Mucosa of stomach (tissue), 1 donor: ENCODE data around the gene AKIRIN2.

Experiments used
- H3K27me3 ChIP-seq: one replicate; pipeline ENCODE4 v1.7.0; 2013; ENCODE audit warnings: mild to moderate bottlenecking, low read length; ENCODE audit not compliant: control insufficient read depth, insufficient read depth
- H3K36me3 ChIP-seq: one replicate; pipeline ENCODE4 v1.7.0; 2013; ENCODE audit warnings: low read length; ENCODE audit not compliant: control insufficient read depth, insufficient read depth
- H3K4me1 ChIP-seq: one replicate; pipeline ENCODE4 v1.7.0; 2013; ENCODE audit warnings: mild to moderate bottlenecking, low read length; ENCODE audit not compliant: control insufficient read depth, insufficient read depth
- H3K4me3 ChIP-seq: one replicate; pipeline ENCODE4 v1.7.0; 2013; ENCODE audit warnings: low read length
- H3K9ac ChIP-seq: one replicate; pipeline ENCODE4 v1.7.0; 2013; ENCODE audit warnings: mild to moderate bottlenecking, low read length, moderate library complexity
- H3K9me3 ChIP-seq: one replicate; pipeline ENCODE4 v1.7.0; 2013; ENCODE audit warnings: mild to moderate bottlenecking, low read length, moderate library complexity; ENCODE audit not compliant: control insufficient read depth
- donor health status: Pancreatic carcinoma.

Gene AKIRIN2

DNA sequence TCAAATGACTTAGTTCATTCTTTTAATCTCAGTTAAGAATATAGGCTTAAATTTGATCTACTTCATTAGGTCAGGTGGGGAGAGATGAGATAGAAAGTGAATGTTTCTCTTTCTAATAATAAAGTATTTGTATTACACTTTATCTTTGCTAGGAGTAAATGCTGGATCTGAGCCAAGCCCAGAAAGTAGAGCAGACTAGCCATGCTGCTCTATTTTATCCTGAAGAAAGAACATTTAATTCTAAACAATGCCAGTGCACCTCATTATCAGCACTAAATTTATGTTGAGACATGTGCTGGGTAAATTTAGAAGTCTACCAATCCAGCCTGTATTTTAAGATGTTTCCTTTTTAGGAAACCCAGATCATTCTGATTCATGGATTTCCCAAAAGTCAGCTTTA, 43.5 kb downstream of the AKIRIN2 start:
- H3K9ac ChIP-seq, result no peak overlapping the region
- no peaks in the 10 kb centered on the region for H3K36me3 ChIP-seq
- H3K4me1 ChIP-seq, result no peaks in the 10 kb centered on the region
- no peaks in the 10 kb centered on the region for H3K9me3 ChIP-seq
- H3K27me3 ChIP-seq, result no peaks in the 10 kb centered on the region
- no peak overlapping the region for H3K4me3 ChIP-seq

DNA sequence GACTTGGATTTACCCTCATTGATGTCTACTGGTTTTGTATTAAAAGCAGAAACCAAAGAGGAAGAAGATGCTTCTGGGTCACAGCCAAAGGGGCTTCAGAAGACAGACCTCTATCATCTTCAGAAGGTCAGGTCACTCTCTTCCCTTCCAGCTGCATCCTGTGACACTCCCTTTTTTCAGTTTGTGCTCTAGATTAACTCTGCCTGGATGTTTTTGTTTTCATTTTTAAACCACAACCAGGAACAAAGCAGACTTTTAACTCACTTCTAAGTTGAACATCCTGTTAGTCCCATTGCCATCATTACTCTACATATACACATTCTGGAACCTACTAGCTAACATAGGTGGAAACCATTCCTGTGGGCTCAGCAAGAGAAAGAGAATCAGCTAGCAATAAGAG, 45.2 kb downstream of the AKIRIN2 start:
- Histone ChIP-seq H3K9ac (no peak overlapping the region), H3K4me1 (no peaks in the 10 kb centered on the region), H3K27me3 (no peaks in the 10 kb centered on the region), H3K36me3 (no peaks in the 10 kb centered on the region), H3K4me3 (no peak overlapping the region), H3K9me3 (no peaks in the 10 kb centered on the region)

DNA sequence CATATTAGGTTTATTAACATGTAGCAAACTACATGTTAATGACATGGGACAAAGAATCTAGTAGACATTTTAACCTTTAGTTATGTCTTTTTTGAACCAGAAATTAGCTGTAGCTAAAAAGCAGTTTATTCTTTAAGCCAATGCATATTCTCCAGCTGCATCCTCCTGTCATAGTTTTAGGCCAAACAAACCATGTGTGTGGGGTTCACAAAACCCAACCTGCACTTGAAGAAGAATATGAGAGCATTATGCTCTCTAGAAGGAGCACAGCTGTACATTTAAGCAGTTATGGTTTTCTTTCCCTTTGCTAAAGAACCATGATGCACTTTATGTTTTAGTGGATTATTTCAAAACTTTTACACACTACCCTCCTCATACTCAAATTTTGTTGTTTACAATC, 46.2 kb downstream of the AKIRIN2 start:
- H3K36me3 ChIP-seq, result no peaks in the 10 kb centered on the region
- H3K9me3 ChIP-seq, result no peaks in the 10 kb centered on the region
- no peaks in the 10 kb centered on the region for H3K4me1 ChIP-seq
- H3K4me3 ChIP-seq, result no peak overlapping the region
- no peak overlapping the region for H3K9ac ChIP-seq
- H3K27me3 ChIP-seq, result no peaks in the 10 kb centered on the region

DNA sequence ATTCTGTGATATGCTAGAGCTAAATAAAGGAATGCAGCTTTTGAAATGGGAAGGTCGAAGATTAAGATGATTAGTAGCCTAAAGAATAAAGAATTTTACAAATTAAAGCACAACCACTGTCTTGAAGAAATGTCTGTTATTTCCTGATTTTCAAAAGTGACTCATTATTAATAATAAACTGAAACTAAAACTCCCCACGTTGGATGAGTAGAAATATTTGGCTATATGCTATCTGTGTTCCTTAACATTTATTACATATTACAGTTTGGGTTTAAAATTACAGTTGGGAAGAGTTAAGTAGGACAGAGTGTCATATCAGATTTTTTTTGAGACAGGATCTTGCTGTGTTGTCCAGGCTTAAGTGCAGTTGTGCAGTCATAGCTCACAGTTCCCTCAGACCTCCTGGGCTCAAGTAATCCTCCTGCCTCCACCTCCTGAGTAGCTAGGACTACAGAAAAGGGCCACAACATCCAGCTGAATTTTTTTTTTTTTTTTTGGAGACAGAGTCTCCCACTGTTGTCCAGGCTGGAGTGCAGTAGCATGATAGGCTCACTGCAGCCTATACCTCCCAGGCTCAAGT, 47.1 kb downstream of the AKIRIN2 start:
- no peaks in the 10 kb centered on the region for H3K36me3 ChIP-seq
- H3K9ac ChIP-seq, result no peak overlapping the region
- H3K9me3 ChIP-seq, result no peaks in the 10 kb centered on the region
- H3K4me3 ChIP-seq, result no peak overlapping the region
- H3K4me1 ChIP-seq, result no peaks in the 10 kb centered on the region
- no peaks in the 10 kb centered on the region for H3K27me3 ChIP-seq

DNA sequence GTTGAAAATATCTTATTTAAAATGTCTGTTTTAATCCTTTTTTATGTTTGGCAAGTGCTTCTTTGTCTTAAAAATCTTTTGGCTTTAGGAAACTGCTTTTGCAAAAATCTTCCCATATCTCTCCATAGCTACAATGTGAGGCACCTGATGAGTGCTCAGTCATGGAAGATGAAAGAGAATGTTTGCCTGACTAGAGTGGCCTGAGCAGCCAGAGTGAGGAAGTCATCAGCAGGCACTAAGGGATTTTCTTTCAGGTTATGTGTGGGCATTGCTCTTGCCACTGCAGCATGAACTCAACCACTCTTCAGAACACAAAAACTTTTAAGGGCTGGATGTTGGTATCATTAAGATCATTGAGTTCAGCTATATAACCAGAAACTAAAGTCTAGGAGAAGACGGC, 47.9 kb downstream of the AKIRIN2 start:
- Histone ChIP-seq H3K9ac (no peak overlapping the region), H3K4me3 (no peak overlapping the region), H3K36me3 (no peaks in the 10 kb centered on the region), H3K9me3 (no peaks in the 10 kb centered on the region), H3K4me1 (no peaks in the 10 kb centered on the region), H3K27me3 (no peaks in the 10 kb centered on the region)

DNA sequence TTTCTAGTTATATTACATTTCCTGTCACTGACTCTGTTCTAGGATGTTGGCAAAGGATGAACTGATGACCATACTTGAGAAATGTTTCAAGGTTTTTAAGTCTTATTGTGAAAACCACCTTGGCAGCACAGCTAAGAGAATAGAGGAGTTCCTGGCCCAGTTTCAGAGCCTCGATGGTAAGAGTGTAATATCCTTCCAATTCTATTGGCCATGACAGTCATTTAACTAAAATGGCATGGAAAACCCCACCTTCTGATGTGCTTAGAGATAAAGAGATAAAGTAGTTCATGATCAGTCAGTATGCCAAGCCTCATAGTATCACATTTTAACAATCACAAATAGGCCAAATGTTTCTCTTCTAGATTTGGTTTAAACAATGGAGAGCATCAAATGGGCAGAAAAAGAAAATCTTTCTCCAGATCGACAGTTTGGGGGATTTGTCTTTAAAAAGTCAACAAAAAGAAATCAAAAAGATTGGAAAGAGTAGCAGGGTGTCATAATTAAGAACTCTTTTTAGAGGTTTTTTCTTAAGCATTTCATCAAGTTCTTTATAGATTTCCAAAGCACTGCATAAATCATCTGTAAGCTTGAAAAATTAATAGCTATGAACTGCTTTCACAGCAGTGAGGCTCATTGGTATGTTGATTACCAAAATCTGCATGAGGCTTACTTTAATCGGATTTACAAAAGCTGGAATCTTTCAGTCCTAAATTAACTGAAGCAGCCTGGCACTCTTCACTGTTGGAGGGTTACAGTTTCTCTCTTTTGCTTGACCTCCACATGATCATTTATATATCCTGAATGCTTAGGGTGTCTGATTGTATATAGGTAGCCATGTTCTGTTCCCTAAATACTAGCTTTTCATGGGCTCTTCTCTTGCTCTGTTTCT, 48.7 kb downstream of the AKIRIN2 start:
- no peaks in the 10 kb centered on the region for H3K4me1 ChIP-seq
- no peaks in the 10 kb centered on the region for H3K27me3 ChIP-seq
- no peaks in the 10 kb centered on the region for H3K36me3 ChIP-seq
- no peak overlapping the region for H3K9ac ChIP-seq
- H3K9me3 ChIP-seq, result no peaks in the 10 kb centered on the region
- no peak overlapping the region for H3K4me3 ChIP-seq

DNA sequence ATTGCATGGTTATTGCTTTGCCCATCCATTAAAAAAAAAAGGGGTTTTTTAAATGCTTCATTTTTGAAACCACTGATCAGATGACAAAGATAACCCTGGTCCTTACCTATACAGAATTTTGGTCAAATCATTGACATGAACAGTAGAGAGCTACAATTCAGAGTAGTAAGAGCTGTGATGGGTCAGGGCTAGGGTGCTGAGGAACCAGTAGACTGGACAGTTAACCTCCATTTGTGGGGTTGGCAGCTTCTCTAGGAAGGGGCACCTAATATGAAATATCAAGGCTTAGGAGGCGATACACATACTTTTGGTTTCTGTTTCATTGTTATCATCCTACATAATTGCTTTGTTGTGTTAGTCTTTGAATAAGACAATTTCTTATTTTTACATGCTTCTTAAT, 57.0 kb downstream of the AKIRIN2 start:
- H3K4me1 ChIP-seq, result no peaks in the 10 kb centered on the region
- no peaks in the 10 kb centered on the region for H3K9me3 ChIP-seq
- no peak overlapping the region for H3K4me3 ChIP-seq
- H3K36me3 ChIP-seq, result no peaks in the 10 kb centered on the region
- no peak overlapping the region for H3K9ac ChIP-seq
- H3K27me3 ChIP-seq, result no peaks in the 10 kb centered on the region

DNA sequence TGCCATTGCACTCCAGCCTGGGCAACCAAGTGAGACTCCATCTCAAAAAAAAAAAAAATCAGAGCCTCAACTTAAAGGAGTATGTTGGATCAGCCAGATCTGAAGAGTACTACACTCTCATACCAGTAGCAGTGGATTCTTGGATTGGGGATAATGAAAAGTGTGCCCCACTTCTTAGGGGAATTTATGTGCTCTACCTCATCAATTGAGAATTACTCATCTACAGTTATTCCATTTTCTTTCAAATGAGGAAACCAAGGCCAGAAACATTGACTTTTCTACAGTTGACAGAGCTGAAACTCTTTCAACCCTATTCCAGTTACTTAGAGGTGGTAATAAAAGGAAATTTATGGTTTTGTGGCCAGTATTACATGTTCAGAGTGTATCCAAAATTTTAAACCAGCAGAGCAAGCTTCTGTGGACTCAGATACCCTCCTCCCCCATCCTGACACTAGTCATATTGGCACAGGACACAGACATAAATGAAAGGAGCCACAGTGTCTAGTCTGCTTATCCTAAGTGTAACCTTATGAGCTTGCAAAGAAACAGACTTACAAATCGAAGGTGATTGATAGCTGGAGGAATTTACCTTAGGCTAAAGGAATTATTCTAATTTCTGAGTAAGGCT, 60.9 kb downstream of the AKIRIN2 start:
- H3K9me3 ChIP-seq, result no peaks in the 10 kb centered on the region
- no peaks in the 10 kb centered on the region for H3K27me3 ChIP-seq
- no peaks in the 10 kb centered on the region for H3K4me1 ChIP-seq
- H3K36me3 ChIP-seq, result no peaks in the 10 kb centered on the region
- H3K4me3 ChIP-seq, result no peak overlapping the region
- H3K9ac ChIP-seq, result no peak overlapping the region

DNA sequence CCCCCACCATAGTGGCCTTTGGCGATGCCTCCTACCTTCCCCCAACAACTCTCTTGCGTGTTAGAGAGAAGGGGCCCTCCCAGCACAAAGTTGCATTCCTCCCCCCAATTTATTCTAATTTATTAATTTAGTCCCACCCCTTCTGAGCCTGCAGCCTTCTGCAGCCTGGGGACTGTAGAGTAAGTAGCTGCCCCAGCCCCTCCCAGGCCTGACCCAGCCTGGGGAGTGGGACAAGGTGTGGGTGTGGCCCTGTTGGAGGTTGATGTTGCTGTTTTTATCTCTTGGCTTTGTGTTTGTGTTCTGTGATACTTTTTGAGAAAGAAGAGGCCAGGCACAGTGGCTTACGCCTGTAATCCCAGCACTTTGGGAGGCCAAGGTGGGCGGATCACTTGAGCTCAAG, 62.7 kb downstream of the AKIRIN2 start:
- H3K9me3 ChIP-seq, result no peaks in the 10 kb centered on the region
- H3K36me3 ChIP-seq, result no peaks in the 10 kb centered on the region

DNA sequence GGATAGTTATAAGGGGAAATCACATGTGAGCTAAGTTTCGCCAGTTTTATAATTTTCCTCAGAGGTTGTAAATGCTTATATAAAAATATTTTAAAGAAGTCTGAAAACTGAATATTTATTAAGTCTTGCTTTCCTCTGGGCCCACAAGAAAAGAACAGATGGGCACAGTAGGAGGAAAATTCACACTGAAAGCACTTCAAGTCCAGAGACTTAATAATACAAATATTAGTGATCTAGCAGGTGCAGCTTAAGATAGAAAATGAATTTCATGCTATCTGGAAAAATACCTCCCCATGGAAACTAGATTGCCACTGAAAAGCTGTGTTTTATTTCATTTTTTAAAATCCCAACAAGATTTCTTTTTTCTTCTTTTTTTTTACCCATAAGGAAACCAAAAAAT, 64.9 kb downstream of the AKIRIN2 start:
- Histone ChIP-seq H3K4me1 (no peaks in the 10 kb centered on the region), H3K9me3 (no peaks in the 10 kb centered on the region), H3K9ac (no peak overlapping the region), H3K4me3 (no peak overlapping the region), H3K36me3 (no peaks in the 10 kb centered on the region), H3K27me3 (no peaks in the 10 kb centered on the region)

More for the DNA sequence above, 62.7 kb downstream of the AKIRIN2 start:
- no peak overlapping the region for H3K4me3 ChIP-seq
- H3K27me3 ChIP-seq, result no peaks in the 10 kb centered on the region
- H3K4me1 ChIP-seq, result no peaks in the 10 kb centered on the region
- no peak overlapping the region for H3K9ac ChIP-seq

DNA sequence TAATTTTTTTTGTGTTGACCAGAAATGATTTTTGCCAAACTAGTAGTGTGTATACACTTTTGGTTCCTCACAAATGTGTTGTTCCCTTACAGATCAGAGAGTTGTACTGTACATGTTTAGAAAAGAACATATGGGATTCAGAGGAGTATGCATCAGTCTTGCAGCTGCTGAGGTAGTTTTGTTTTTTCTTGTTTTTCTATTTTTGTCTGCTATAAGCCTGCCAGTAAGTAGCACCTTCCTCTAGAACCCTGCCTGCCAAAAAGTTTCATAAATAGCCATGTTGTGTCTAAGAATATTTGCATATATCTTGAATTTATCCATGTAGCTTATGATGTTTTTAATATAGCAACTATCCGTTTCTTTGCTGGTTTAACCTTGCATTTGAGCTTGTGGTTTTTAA, 65.7 kb downstream of the AKIRIN2 start:
- no peaks in the 10 kb centered on the region for H3K36me3 ChIP-seq
- no peaks in the 10 kb centered on the region for H3K9me3 ChIP-seq
- no peak overlapping the region for H3K9ac ChIP-seq
- H3K27me3 ChIP-seq, result no peaks in the 10 kb centered on the region
- H3K4me3 ChIP-seq, result no peak overlapping the region
- H3K4me1 ChIP-seq, result no peaks in the 10 kb centered on the region

DNA sequence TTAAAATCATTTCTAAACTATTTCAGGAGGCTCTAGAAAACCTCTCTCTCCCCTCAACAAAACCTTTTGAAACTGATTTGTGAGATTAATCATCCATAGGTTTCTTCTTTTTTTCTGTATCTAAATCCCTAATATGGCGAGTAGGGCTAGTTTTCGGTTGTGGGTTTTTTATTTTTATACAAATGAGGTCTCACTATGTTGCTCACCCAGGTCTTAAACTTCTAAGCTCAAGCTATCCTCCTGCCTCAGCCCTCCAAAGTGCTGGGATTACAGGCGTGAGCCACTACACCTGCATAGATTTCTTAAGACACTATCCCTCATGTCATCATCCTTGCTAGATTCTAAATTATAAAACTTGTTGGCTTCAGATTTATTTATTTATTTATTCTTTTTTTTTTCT, 68.2 kb downstream of the AKIRIN2 start:
- Histone ChIP-seq H3K9ac (no peak overlapping the region), H3K4me3 (no peak overlapping the region), H3K4me1 (no peaks in the 10 kb centered on the region), H3K27me3 (no peaks in the 10 kb centered on the region), H3K9me3 (no peaks in the 10 kb centered on the region), H3K36me3 (no peaks in the 10 kb centered on the region)
